EH (cell line): ENCODE measurements around the gene CTNNA3.
"Not testable (repeated sequence)": the region's sequence is repeated elsewhere in the genome, so short reads cannot be mapped to it uniquely, and the experiment has no call there.

Source experiments
- DNase-seq: peaks from one replicate; pipeline ENCODE4 v3.0.0-alpha.2; 2015; ENCODE audit warnings: low read depth

CTNNA3 gene

GRCh38 chr10:67696029-67696428 lies at the start of gene CTNNA3:
TSS of gene CTNNA3 (minus strand) at chr10:67696195.
- no peak for DNase-seq

GRCh38 chr10:67735430-67735829 lies 39.4 kb upstream of the CTNNA3 start:
- DNase-seq, result no peak

- DNase-seq, result no peak
These were observed 37.5 kb upstream of the CTNNA3 start for GRCh38 chr10:67733511-67733910.

- no peak for DNase-seq
These were observed 29.6 kb upstream of the CTNNA3 start for GRCh38 chr10:67725567-67725966.

- DNase-seq, result no peak
These were observed 27.6 kb upstream of the CTNNA3 start for GRCh38 chr10:67723601-67724000.

GRCh38 chr10:67722113-67722512 lies 26.1 kb upstream of the CTNNA3 start:
- no peak for DNase-seq

- not testable (repeated sequence) for DNase-seq
These were observed 20.5 kb upstream of the CTNNA3 start for GRCh38 chr10:67716455-67716854.

- no peak for DNase-seq
These were observed 9.9 kb upstream of the CTNNA3 start for GRCh38 chr10:67705921-67706320.

- DNase-seq, result not testable (repeated sequence)
These were observed 3.7 kb upstream of the CTNNA3 start for GRCh38 chr10:67699613-67700270.

- DNase-seq, result no peak
These were observed 2.2 kb upstream of the CTNNA3 start for GRCh38 chr10:67698164-67698563.

- DNase-seq, result peak; percentile 52
These were observed 1.7 kb upstream of the CTNNA3 start for GRCh38 chr10:67697724-67698131.

- DNase-seq, result no peak
These were observed 684 bp upstream of the CTNNA3 start for GRCh38 chr10:67696679-67697078.

GRCh38 chr10:67695555-67695954 lies 440 bp downstream of the CTNNA3 start:
- no peak for DNase-seq

GRCh38 chr10:67691861-67692260 lies 4.1 kb downstream of the CTNNA3 start:
- not testable (repeated sequence) for DNase-seq

GRCh38 chr10:67690540-67690939 lies 5.5 kb downstream of the CTNNA3 start:
- not testable (repeated sequence) for DNase-seq

- DNase-seq, result not testable (repeated sequence)
These were observed 11.9 kb downstream of the CTNNA3 start for GRCh38 chr10:67684140-67684539.

GRCh38 chr10:67678335-67678974 lies 17.5 kb downstream of the CTNNA3 start:
- no peak for DNase-seq

GRCh38 chr10:67676208-67676825 lies 19.7 kb downstream of the CTNNA3 start:
- no peak for DNase-seq

- no peak for DNase-seq
These were observed 25.6 kb downstream of the CTNNA3 start for GRCh38 chr10:67670401-67670800.

- DNase-seq, result peak; percentile 3
These were observed 26.0 kb downstream of the CTNNA3 start for GRCh38 chr10:67669978-67670377.

- DNase-seq, result no peak
These were observed 27.5 kb downstream of the CTNNA3 start for GRCh38 chr10:67668448-67668847.

- no peak for DNase-seq
These were observed 29.0 kb downstream of the CTNNA3 start for GRCh38 chr10:67667035-67667425.

GRCh38 chr10:67666416-67667034 lies 29.5 kb downstream of the CTNNA3 start:
- peak; percentile 27 for DNase-seq
